PC-9 (cell line): ENCODE measurements around the gene KRT32.

Source experiments
- CTCF ChIP-seq: fragments of 200-600 bp; sonication (generic); conservative IDR thresholded peaks from 2 replicates; pipeline ENCODE4 v1.6.1; 2017; ENCODE audit warnings: mixed run types, antibody characterized with exemption, mild to moderate bottlenecking, moderate library complexity
- EZH2 ChIP-seq: fragments of 200-600 bp; sonication (generic); IDR thresholded peaks from 2 replicates; pipeline ENCODE4 v1.8.0; 2017; ENCODE audit warnings: antibody characterized with exemption, low read depth

- TF ChIP-seq CTCF (no peak), EZH2 (no peak)
Observed at GRCh38 chr17:41507315-41507880, 40.2 kb upstream of the KRT32 start.
